SK-N-MC (cell line): ENCODE data around the gene DLEC1.
"Not testable (repeated sequence)": the region's sequence is repeated elsewhere in the genome, so short reads cannot be mapped to it uniquely, and the experiment has no call there.

ENCODE experiments used
- DNase-seq: peaks from one replicate; pipeline ENCODE4 v3.0.0-alpha.2; 2011; ENCODE audit warnings: low read depth, low spot score
- H3K27ac ChIP-seq: fragments of 200-600 bp; sonication (generic); 2 replicates; pipeline ENCODE4 v1.5.1; 2016; ENCODE audit warnings: mixed run types
- H3K36me3 ChIP-seq: fragments of 200-600 bp; sonication (generic); 2 replicates; pipeline ENCODE4 v1.6.1; 2017; ENCODE audit warnings: antibody characterized with exemption, low read length, mixed read lengths; ENCODE audit not compliant: insufficient read depth
- H3K4me3 ChIP-seq: fragments of 200-600 bp; sonication (generic); 2 replicates; pipeline ENCODE4 v1.5.1; 2016
- H3K9ac ChIP-seq: fragments of 200-600 bp; sonication (generic); 2 replicates; pipeline ENCODE4 v1.8.0; 2017; ENCODE audit warnings: mixed run types, mixed read lengths; ENCODE audit not compliant: insufficient read length
- H3K9me3 ChIP-seq: fragments of 200-600 bp; sonication (generic); 2 replicates; pipeline ENCODE4 v1.6.1; 2017; ENCODE audit warnings: low read depth, mild to moderate bottlenecking, antibody characterized with exemption, low read length, moderate library complexity, mixed read lengths
- EZH2 ChIP-seq: fragments of 200-600 bp; sonication (generic); IDR thresholded peaks from one replicate; pipeline ENCODE4 v1.6.1; 2017; ENCODE audit warnings: antibody characterized with exemption
- FOXP2 ChIP-seq: optimal IDR thresholded peaks from 2 replicates; pipeline ENCODE3; 2011; ENCODE audit warnings: mild to moderate bottlenecking, moderate library complexity; ENCODE audit not compliant: insufficient read depth; ENCODE audit errors: extremely low read length, control extremely low read depth
- POLR2AphosphoS5 ChIP-seq: IDR thresholded peaks from 2 replicates; pipeline ENCODE4 v1.6.1; 2012; ENCODE audit warnings: mild to moderate bottlenecking, low read depth, low read length, borderline replicate concordance

The DLEC1 gene

GRCh38 chr3:38031022-38031994, 7.7 kb upstream of the DLEC1 start:
- no peaks in the 10 kb centered on the region for H3K36me3 ChIP-seq
- DNase-seq: no peak
- H3K27ac ChIP-seq: no peak overlapping the region
- no peak overlapping the region for H3K9ac ChIP-seq
- no peaks in the 10 kb centered on the region for H3K9me3 ChIP-seq
- H3K4me3 ChIP-seq: no peak overlapping the region
- TF ChIP-seq EZH2 (no peak), FOXP2 (no peak), POLR2AphosphoS5 (no peak)

- H3K36me3 ChIP-seq: no peaks in the 10 kb centered on the region
- no peak for TF ChIP-seq POLR2AphosphoS5
- no peak for TF ChIP-seq FOXP2
- no peak for TF ChIP-seq EZH2
- H3K4me3 ChIP-seq: no peak overlapping the region
- no peak overlapping the region for H3K27ac ChIP-seq
- H3K9ac ChIP-seq: no peak overlapping the region
- DNase-seq: no peak
- H3K9me3 ChIP-seq: no peaks in the 10 kb centered on the region
Measured at GRCh38 chr3:38032328-38032865, 6.6 kb upstream of the DLEC1 start.

GRCh38 chr3:38033586-38033985, 5.4 kb upstream of the DLEC1 start:
- not testable (repeated sequence) for H3K36me3 ChIP-seq, H3K27ac ChIP-seq, DNase-seq, H3K4me3 ChIP-seq, H3K9me3 ChIP-seq, H3K9ac ChIP-seq

GRCh38 chr3:38034335-38034734, 4.7 kb upstream of the DLEC1 start:
- not testable (repeated sequence) for H3K9ac ChIP-seq, H3K27ac ChIP-seq, H3K9me3 ChIP-seq, DNase-seq, H3K36me3 ChIP-seq, H3K4me3 ChIP-seq

GRCh38 chr3:38036286-38036685, 2.7 kb upstream of the DLEC1 start:
- Histone ChIP-seq H3K9me3 (no peaks in the 10 kb centered on the region), H3K36me3 (no peaks in the 10 kb centered on the region), H3K4me3 (no peak overlapping the region), H3K27ac (no peak overlapping the region), H3K9ac (no peak overlapping the region)
- TF ChIP-seq EZH2 (no peak), POLR2AphosphoS5 (no peak), FOXP2 (no peak)
- no peak for DNase-seq

- TF ChIP-seq POLR2AphosphoS5: no peak
- no peak for TF ChIP-seq EZH2
- no peak for TF ChIP-seq FOXP2
- no peak overlapping the region for H3K9ac ChIP-seq
- no peak for DNase-seq
- no peak overlapping the region for H3K4me3 ChIP-seq
- no peaks in the 10 kb centered on the region for H3K36me3 ChIP-seq
- H3K27ac ChIP-seq: no peak overlapping the region
- H3K9me3 ChIP-seq: no peaks in the 10 kb centered on the region
Measured at GRCh38 chr3:38036906-38037305, 2.1 kb upstream of the DLEC1 start.

- H3K36me3 ChIP-seq: no peaks in the 10 kb centered on the region
- H3K27ac ChIP-seq: no peak overlapping the region
- no peak for TF ChIP-seq FOXP2
- no peak for TF ChIP-seq POLR2AphosphoS5
- H3K4me3 ChIP-seq: peak overlapping the region; percentile 68; the same call in 1 of the 2 replicates
- H3K9ac ChIP-seq: no peak overlapping the region
- no peaks in the 10 kb centered on the region for H3K9me3 ChIP-seq
- no peak for DNase-seq
Measured at GRCh38 chr3:38038447-38038911, 529 bp upstream of the DLEC1 start.

- Histone ChIP-seq H3K9ac (no peak overlapping the region), H3K36me3 (no peaks in the 10 kb centered on the region), H3K27ac (no peak overlapping the region), H3K4me3 (no peak overlapping the region), H3K9me3 (no peaks in the 10 kb centered on the region)
- DNase-seq: no peak
- TF ChIP-seq POLR2AphosphoS5 (no peak), EZH2 (no peak), FOXP2 (no peak)
Measured at GRCh38 chr3:38039899-38040261, 872 bp downstream of the DLEC1 start.

- Histone ChIP-seq H3K9me3 (no peaks in the 10 kb centered on the region), H3K27ac (no peak overlapping the region), H3K4me3 (no peak overlapping the region), H3K36me3 (no peaks in the 10 kb centered on the region), H3K9ac (no peak overlapping the region)
- DNase-seq: no peak
- TF ChIP-seq FOXP2 (no peak), EZH2 (no peak), POLR2AphosphoS5 (no peak)
Measured at GRCh38 chr3:38040401-38040800, 1.4 kb downstream of the DLEC1 start.
